Stimulated activated CD4-positive, alpha-beta T cell treated with anti-CD3 and anti-CD28 coated beads, Interleukin-4, amount 100 ng/mL, for 4 hours (primary cell): Measurements from ENCODE around the gene SPDYE1.
A peak's percentile ranks its signal among the peaks of the same experiment; 100 is the strongest.
"Not testable (repeated sequence)": the region's sequence is repeated elsewhere in the genome, so short reads cannot be mapped to it uniquely, and the experiment has no call there.

Experiments
- DNase-seq, 2 experiments: peaks; one replicate each; pipeline ENCODE4 v3.0.0-alpha.2; 2020

SPDYE1 gene, protein sequence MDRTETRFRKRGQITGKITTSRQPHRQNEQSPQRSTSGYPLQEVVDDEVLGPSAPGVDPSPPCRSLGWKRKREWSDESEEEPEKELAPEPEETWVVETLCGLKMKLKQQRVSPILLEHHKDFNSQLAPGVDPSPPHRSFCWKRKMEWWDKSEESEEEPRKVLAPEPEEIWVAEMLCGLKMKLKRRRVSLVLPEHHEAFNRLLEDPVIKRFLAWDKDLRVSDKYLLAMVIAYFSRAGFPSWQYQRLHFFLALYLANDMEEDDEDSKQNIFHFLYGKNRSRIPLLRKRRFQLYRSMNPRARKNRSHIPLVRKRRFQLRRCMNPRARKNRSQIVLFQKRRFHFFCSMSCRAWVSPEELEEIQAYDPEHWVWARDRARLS

DNA sequence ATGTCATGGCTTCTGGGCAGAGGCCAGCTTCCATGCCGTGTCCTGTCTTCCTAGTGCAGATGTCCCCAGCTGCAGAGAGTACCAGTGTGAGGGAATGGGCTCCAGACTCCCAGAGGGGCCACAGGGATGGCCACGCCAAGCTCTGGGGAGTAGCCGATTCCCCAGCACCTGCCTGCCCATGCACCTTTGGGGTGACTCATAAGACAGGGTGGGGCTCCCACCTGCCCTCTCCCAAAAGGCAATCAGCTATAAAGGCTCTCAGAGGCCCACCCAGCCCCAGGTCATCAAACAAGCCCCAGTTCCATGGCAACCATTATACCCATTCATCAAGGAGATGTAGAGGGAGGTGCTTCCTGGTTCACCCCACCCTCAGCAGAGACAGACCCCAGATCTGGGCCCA is at the start of gene SPDYE1:
Gene SPDYE1 (plus strand): TSS at position 366 of the 400 bp plus-strand sequence. CDS start 2,053 bp downstream, outside the sequence.
- DNase-seq: not testable (repeated sequence)

DNA sequence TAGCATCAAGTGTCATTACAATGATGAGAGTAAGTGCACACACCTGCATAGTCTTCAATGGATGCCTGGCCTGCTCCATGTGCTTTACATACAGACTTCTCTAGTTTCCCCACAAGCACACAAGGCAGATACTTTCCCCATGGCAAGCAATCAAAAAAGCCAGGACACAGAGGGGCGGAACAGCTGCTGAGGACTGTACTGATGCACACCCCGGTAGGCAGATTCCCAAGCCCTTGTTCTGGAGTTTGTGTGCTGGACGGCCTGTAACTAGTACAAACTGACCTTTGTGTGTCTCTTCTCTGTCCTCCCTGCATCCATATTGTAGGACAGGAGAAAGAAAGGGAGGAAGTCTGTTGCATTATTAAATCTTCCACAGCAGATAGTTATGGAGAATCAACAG is 45.7 kb upstream of the SPDYE1 start:
- no peak for DNase-seq

DNA sequence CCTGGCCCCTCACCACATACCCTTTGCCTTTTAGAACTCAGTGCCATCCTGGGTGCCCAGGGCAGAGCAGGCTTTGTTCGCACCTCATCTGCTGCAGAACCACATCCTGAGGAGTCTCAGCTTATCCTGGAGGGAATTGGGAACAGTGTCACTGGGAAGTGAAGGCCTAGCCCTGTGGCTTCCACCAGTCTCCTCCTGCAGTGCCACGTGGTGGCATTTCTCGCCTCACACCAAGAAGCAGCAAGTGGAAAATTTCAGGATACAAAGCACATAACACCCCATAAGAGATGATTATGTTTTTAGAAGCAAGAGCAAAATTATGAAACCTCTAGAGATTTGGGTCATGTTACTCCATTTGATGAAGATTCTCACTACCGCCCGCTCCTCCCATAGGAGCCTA is 44.6 kb upstream of the SPDYE1 start:
- DNase-seq: no peak

DNA sequence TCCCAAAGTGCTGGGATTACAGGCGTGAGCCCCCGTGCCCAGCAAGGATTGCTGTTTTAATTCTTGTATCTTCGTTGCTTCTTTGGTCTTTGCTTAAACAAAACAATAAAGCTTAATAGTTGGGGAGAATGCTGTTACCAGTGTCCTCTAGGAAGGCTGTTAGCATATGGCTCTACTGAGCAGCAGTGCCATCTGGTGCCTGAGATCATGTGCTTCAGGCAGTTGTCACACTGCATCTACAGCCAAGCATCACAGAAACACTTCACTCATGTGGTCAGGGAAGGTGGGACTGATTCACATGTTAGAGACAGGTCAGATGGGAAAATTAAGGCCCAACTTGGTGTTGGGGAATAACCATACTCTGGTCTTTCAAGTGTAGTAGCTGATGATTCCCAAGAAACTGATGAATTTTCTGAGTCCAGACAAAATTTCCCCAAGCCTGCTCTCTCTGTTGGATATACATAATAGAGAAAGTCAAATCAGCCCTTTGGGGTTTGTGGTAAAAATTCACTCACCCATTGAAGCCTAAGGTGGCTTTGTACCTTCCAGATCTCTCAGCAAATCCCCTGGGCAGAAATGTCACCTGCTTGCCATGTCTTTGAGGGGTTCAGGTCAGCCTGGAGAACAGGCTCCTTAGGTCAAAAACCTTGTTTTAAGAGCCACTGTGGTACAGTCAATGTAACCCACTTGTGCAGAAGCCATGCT is 43.0 kb upstream of the SPDYE1 start:
- peak in 1 of 2 experiments; percentile 5 for DNase-seq

DNA sequence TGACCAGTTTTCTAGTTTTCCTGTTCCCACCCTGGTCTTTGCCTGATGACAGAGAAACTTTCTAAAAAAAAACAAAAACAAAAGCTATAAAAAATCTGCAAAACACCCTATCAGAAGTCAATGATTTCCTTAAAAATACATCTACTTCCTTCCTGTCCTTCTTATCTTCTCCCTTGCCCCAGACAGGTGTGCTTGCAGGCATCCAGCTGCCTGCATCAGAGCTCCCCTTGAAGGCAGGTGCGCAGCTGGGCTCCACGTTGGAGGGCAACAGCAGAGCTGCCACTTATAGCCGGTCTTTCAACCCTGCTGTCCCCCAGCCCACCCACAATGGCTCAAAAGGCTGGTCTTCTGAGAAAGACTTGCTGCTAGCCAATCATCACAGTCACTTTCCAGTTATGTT is 41.7 kb upstream of the SPDYE1 start:
- DNase-seq: no peak

DNA sequence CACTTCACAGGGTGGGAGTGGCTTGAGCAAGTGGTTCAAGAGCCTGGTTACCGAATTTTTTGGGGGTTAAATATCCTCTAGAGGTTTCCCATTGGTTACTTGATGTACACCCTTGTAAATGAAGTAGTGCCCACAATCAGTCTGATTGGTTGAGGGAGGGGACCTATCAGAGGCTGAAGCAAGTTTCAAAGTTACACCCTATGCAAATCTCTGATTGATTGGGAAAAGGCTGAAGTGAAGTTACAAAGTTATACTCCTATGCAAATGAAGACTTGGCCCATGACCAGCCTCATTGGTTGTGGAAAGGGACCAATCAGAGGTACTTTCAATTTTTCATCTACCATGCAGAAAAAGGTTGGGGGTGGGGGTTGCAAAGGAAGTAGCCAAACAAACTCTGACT is 36.8 kb upstream of the SPDYE1 start:
- DNase-seq: no peak

DNA sequence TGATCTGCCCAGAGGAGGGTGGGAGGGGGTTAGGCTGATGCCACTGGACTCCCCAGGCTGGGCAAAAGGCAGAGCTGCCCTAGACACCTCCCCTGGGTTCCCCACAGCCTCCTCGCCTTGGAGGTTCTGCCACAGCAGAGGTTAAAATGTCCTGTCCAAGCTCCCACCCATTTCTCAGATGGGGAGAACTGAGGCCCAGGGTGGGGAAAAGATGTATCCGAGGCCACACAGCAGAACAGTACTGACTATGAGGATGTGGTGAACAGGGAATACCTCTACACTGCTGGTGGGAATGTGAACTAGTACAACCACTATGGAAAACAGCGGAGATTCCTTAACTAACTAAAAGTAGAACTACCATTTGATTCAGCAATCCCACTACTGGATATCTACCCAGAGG is 31.3 kb upstream of the SPDYE1 start:
- DNase-seq: not testable (repeated sequence)

DNA sequence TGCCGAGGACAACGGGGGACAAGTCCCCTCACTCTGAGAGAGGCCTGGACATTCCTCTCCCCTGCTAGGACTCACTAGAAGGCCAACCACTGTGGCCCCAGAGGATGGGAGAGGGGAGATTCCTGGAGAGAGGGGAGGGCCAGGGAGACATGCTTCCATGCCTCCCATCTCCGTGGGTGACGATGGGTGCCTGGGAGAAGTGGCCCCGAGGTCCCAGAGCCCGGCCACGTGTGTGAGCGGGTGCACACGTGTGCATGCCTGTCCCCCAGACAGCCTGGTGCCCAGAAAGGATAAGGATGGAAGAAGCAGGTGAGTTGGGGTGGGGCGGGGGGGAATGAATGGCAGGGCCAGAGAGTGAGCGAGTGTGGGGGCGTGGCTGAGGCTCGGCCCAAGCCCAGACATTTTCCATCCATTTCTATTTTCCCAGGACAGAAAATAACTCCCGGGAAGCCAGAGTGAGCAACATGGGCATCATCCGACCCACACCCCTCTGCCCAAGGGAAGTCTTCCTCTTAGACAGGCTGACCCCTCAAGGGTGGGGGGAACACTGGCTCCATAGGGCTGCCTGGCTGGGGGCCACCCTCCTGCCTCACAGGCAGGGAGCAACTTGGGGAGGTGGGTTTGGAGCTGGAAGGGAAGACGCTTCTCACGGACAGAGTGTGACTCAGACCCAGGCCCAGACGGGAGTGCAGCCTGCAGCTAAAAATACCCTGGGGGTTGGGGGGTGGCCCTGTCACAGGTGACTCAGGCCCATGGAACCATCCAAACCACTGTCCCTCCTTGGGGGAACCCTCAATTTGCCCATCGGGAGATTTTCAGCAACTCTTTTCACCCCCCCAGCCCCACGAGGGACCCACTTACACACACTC is 29.3 kb upstream of the SPDYE1 start:
- DNase-seq: not testable (repeated sequence)

DNA sequence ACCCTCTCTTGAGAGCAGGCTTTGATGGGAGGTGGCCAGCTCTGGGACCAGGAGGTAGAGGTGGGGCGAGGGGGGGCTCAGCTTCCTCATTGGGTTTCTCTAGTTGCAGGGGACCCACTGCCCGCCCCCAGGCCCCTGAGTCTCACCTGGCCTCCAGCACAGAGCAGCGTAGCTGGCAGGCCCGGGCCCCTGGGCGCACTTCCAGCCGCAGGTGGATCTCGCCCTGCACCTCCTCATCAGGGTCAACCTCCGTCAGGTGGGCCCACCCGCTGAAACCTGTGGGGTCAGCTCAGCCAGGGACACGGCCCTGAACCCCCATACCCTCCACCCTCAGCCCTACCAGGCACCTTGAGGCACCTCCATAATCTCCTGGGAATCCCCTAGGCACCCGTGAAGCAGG is 28.1 kb upstream of the SPDYE1 start:
- not testable (repeated sequence) for DNase-seq

DNA sequence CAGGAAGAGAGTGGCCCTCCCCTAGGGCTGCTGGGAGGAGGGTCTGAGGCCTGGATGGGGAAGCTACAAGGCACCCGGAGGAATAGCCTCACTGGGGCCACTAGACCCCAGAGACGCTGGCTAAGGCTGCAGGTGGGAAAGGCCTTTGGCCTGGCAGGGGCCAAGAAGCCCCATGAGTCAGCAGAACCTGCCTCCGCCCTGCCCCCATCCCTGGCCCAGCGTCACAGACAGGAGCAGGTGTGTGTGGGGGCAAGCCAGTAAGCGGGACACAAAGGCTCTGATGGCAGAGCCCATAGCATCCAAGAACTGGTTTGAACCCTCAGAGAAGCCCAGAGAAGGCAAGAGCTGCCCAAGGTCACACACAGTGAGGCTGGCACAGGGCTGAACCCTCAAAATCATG is 27.0 kb upstream of the SPDYE1 start:
- not testable (repeated sequence) for DNase-seq

DNA sequence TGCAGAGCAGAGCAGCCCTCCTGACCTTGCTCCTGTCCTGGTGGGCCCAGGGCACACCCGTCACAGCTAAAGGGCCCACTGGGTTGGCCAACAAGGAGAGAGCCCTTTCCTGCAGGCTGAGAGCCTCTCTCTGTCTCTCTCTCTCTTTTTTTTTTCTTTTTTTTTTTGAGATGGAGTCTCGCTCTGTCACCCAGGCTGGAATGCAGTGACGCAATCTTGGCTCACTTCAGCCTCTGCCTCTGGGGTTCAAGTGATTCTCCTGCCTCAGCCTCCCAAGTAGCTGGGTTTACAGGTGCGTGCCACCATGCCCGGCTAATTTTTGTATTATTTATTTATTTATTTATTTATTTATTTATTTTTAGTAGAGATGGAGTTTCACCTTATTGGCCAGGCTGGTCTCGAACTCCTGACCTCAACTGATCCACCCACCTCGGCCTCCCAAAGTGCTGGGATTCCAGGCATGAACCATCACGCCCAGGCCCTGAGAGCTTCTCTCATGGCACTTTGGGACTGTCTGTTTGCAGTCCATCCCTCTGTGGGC is 23.6 kb upstream of the SPDYE1 start:
- not testable (repeated sequence) for DNase-seq

DNA sequence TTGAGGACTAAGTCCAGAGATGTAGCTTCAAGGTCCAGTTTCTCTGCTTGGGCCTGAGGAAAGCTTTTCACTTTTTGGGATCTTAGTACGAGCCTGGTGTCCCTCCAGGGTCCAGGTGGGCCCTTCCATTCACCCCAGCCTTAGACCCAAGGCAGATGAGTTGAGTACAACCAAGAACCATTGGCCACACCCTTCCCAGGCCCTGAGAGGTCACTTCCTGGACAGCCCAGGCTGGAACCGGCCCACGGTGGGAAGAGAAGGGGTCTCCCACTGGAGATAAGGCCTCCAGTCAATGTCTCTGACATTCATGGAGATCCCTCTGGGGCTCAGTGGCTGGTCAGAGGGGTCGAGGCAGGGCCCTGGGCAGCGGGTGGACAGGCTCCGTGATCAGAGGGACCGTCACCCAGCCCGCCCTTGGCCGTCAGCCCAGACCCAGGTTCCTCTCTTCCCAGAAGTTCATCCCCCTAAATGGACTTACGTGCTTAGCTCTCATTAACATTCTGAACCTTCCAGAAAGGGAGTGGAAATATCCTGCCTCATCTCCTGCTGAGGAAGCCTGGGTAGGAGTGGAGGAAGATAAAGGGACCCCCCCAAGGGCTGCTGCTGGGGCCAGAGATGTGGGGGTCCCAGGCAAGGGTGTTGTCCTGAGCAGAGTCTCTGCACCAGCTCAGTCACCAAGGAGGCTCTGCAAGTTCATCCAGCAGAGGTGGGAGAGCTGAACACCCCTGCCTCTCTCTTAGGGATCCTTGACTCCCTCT is 22.8 kb upstream of the SPDYE1 start:
- DNase-seq: not testable (repeated sequence)

DNA sequence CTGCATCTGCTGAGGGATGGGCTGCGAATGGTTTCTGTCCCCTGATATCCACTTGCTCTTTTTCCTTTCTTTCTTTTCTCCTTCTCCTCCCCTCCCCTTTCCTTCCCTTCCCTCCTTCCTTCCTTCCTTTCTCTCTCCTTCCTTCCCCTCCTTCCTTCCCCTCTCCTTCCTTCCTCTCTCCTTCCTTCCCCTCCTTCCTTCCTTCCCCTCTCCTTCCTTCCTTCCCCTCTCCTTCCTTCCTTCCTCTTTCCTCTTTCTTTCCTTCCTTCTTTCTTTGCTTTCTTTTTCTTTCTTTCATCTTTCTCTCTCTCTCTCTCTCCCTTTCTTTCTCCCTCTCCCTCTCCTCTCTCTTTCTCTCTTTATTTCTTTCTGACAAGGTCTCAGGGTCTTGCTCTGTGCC is 20.2 kb upstream of the SPDYE1 start:
- no peak for DNase-seq

DNA sequence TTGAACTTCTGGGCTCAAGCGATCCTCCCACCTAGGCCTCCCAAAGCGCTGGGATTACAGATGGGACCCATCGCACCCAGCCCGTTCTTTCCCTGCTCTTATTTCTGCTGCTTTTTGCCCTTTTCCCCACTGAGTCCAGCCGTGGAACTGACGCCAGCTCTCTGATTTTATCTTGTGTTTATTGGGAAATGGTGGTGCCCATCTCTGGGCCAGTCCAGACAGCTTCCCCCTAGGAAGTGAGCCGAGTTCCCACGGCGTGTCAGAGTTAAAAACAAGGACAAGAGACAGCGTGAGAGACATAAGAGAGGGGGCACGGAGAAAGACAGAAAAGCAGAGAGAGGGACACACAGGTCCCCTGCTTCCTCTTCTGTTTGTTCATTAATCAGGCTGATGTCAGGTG is 19.6 kb upstream of the SPDYE1 start:
- DNase-seq: not testable (repeated sequence)

DNA sequence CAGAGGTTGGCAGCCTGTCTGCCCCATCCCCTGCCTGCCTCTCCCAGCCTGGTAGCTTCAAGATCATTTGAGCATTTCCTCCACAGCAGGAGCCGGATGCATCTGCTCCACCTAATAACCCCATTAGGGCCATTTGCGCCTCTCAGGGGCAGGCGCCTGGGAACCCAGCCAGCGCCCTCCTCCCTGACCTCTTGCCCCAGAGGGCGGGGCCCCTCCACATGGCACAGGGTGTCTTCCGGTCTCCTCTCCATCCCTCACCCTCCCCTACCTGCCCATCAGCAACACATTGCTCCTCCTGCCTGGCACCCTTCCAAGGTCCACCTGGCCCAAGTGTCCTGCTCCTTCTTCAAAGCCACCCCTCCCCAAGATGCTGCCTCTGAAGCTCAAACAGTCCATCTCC is 14.8 kb upstream of the SPDYE1 start:
- not testable (repeated sequence) for DNase-seq

DNA sequence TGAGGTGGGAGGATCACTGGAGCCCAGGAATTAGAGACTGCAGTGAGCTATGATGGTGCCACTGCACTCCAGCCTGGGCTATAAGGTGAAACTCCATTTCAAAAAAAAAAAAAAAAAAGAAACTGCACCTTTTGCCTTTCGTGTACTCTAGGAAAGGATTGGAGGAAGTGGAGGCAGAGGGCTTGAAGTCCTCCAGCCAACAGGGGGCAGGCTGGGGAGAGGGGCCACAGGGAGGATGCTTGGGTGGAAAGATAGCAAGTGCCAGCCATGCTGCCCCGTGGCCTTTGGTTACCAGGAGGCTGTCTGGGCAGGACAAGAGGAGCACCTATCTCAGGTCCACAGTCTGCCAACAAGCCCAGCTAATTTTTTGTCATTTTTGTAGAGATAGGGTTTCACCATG is 14.0 kb upstream of the SPDYE1 start:
- DNase-seq: not testable (repeated sequence)

DNA sequence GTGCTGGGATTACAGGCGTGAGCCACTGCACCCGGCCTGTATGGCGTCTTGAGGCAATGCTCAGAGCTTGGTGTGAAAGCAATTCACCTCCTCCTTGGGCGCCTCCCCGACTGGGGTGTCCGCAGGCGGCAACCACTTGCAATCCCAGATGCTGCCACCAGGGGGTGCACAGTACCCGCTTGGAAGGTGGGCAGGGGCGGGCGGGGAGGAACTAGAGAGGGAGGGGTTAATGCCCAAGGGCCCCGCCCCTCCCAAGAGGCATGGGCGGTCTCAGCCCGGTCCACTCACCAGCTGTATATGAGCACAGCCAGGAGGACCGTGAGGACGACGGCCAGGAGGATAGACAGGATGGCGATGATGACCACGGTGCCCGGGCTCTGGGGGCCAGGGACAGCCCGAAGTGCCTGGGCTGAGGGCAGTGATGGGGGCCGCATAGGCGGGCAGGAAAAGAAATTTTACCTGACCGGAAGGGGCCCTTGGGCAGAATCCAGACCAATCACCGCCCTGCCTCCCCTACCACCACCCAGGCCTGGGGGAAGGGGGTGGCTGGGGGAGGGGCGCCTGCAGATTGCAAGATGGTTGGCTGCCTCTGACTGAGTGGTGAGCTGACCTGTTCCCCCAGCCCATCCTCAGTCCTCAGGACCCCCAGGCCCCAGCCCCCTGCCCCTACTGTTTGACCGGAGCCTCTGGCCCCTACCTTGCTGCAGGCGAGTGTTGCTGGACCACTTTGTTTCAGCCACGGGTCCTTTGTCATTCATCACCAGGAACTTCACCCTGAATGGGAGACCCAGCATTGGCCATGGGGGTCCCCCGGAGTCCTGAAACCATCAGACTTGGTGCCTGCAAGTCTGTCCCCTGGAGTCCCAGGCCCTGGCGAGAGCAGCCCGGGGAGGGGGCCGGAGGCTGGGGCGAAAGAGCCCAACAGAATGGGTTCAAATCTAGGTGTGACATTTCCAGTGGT is 11.5 kb upstream of the SPDYE1 start:
- peak; percentile 76 to 84 for DNase-seq

DNA sequence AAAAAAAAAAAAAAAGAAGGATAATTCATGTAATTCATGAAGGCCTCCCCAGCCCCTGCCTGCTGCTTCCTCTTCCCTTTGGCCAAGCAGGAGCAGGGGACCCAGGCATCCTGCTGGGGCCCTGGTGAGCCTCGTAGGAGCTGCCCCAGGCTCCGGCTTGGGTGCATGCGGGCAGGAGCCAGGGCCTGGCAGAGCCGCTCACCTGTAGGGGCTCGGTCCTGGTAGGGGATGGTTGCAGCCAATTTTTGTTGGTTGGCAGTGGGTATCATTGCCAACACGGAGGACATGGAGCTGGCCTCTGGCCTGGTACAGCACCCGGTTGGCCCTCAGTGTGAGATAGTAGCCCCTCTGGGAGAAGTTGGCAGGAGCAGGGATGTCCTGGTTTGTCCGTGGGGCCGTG is 10.2 kb upstream of the SPDYE1 start:
- DNase-seq: not testable (repeated sequence)

DNA sequence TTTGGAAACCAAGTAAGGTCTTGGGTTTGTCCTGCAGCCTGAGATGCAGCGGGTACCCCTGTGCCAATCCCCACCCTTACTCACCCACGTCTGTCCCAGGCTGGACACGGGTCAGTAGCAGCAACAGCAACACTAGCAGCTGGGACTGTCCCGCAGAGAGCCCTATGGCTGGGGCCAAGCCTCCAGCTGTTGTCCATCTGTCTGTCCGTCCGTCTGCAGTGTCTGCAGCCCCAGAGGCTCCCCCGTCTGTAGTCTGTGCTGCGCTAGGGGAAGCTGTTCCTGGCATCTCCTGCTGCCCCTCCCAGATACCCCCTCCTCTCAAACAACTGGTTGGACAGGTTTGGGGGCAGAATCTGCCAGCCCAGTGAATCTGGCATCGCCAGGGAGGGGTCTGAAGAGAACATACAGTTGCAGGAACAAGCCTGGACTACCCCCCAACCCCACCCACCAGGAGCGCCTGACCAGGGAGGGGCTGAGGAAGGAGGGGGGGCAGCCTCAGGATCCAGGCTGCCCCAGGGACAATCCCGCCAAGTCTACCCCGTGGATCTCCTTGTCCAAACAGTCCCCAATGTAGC is 7.6 kb upstream of the SPDYE1 start:
- DNase-seq: not testable (repeated sequence)

DNA sequence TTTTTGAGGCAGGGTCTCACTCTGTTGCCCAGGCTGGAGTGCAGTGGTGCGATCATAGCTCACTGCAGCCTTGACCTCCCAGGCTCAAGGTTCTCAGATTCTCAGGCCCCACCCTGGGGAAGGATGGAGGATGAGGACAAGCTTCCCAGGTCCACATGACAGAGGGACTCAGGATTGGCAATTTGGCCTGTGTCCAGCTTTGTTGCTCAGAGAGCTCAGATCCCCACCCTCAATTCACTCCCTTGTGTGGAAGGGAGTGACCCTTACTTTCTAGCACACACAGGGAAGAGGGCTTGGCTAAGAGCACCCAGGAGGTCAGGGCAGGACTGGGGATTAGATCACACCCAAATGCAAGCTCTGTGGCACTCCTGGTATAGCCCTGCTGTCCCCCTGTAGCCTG is 6.9 kb upstream of the SPDYE1 start:
- not testable (repeated sequence) for DNase-seq

DNA sequence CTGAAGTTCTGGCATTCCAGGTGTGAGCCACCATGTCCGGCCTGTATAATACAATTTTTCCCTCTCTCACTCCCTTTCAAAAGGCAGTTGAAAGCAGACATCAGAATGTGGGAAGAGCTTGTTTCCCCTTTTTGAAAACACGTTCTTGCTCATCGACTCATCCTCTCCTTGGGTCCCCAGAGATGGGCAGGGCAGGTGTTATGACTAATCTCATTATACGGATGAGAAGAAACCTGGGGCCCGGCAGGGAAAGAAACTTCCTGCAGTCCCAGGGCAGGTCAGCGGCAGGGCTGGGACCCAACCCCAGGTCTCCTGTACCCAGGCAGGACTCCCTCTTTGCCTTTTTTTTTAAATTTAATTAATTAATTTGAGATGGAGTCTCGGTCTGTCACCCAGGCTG is 4.8 kb upstream of the SPDYE1 start:
- not testable (repeated sequence) for DNase-seq
